Measurements from ENCODE around the gene PARD6G. TPM values are rescaled to one million over a fixed set of nuclear protein-coding genes. Genes with fewer than 3 reads are reported as not detected.

PARD6G gene
- total and polyA plus RNA-seq, 2 of the 13 experiments (the other 11 are each of a cell fraction or from before 2014, with no cell fraction given): 3.6 to 7.4 TPM

GRCh38 chr18:80243204-80243603 is 4.1 kb downstream of the PARD6G start:
- 92% methylated on average over 5 of the region's 5 CpGs for WGBS (ENCODE audit: low lambda C conversion rate)
- no peak overlapping the region for H3K9ac ChIP-seq (ENCODE audit: insufficient read depth, low read depth, low read length)
- no TSS peak for BruUV-seq (replicated peaks)
- no peaks in the 10 kb centered on the region; the same call in 1 of the 2 replicates for H4K20me1 ChIP-seq (ENCODE audit: insufficient read depth, low read length)
- ATAC-seq (no peak), DNase-seq (ENCODE audit: low spot score) (no peak), FAIRE-seq (no peak)
- intact Hi-C loops (cut with micrococcal nuclease; ENCODE audit: unreplicated experiment): no loop called here
- CTCF ChIA-PET (ENCODE audit: low intra/inter-chr PET ratio, low total read pairs): no interaction called here
- in situ Hi-C loops (cut with HindIII; ENCODE audit: extremely low pct_ligation_motif_present, low pct_unique_long_range_greater_than_20kb): no loop called here
- H3K9me3 ChIP-seq (ENCODE audit: low read length): no peaks in the 10 kb centered on the region
- H3K4me3 ChIP-seq (replicated peaks in 1 of 3; ENCODE audit: insufficient read depth in 1 of 3, low read depth in 2 of 3, low read length in 3 of 3): no peak overlapping the region
- H2AFZ ChIP-seq (ENCODE audit: low read length): no peak overlapping the region
- H3K4me2 ChIP-seq (ENCODE audit: low read depth, low read length): no peak overlapping the region
- no peak for TF ChIP-seq MED8 (CRISPR knock-in tag; IDR thresholded peaks at IDR 0.05; ENCODE audit: insufficient replicate concordance)
- no peak for TF ChIP-seq GATA4 (IDR thresholded peaks at IDR 0.05; ENCODE audit: borderline replicate concordance, low read depth)
- TF ChIP-seq, protein P1, sequence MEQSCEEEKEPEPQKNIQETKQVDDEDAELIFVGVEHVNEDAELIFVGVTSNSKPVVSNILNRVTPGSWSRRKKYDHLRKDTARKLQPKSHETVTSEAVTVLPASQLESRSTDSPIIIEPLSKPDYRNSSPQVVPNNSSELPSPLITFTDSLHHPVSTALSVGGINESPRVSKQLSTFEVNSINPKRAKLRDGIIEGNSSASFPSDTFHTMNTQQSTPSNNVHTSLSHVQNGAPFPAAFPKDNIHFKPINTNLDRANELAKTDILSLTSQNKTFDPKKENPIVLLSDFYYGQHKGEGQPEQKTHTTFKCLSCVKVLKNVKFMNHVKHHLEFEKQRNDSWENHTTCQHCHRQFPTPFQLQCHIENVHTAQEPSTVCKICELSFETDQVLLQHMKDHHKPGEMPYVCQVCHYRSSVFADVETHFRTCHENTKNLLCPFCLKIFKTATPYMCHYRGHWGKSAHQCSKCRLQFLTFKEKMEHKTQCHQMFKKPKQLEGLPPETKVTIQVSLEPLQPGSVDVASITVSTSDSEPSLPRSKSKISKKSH (CRISPR knock-in tag; IDR thresholded peaks at IDR 0.05; ENCODE audit: borderline replicate concordance): no peak
- no peak for TF ChIP-seq ATF7 (IDR thresholded peaks at IDR 0.05)
- no peak for TF ChIP-seq ATF7 (CRISPR knock-in tag; IDR thresholded peaks at IDR 0.05)
- no peak for TF ChIP-seq ZKSCAN1 (IDR thresholded peaks at IDR 0.05; ENCODE audit: low read length)
- no peak for TF ChIP-seq RERE (CRISPR knock-in tag; IDR thresholded peaks at IDR 0.05; ENCODE audit: low read depth)
- no peak for TF ChIP-seq KLF6 (CRISPR knock-in tag; IDR thresholded peaks at IDR 0.05)
- no peak for TF ChIP-seq ZNF572 (CRISPR knock-in tag; IDR thresholded peaks at IDR 0.05)
- peaks cover 2% of the 10 kb centered on the region for H3K79me2 ChIP-seq (ENCODE audit: insufficient read depth, low read length)
- H3K27ac ChIP-seq (ENCODE audit: extremely low read length, insufficient read depth, low read length): no peak overlapping the region
- peaks cover 15% of the 10 kb centered on the region for H3K4me1 ChIP-seq (ENCODE audit: insufficient read depth, low read length)
- POLR2A ChIA-PET: no interaction called here
- H3K36me3 ChIP-seq (replicated peaks in 1 of 2; ENCODE audit: control insufficient read depth in 1 of 2, insufficient read depth in 2 of 2, low read length in 2 of 2): no peaks in the 10 kb centered on the region
- no peaks in the 10 kb centered on the region for H3K27me3 ChIP-seq (ENCODE audit: control insufficient read depth in 1 of 2, insufficient read depth in 2 of 2, low read length in 2 of 2)

All from HepG2 (cell line).